Natural killer cell (primary cell): ENCODE measurements around the gene RNU2-63P. TPM values are rescaled to one million over a fixed set of nuclear protein-coding genes. Genes with fewer than 3 reads are reported as not detected.
"Not testable (repeated sequence)": the region's sequence is repeated elsewhere in the genome, so short reads cannot be mapped to it uniquely, and the experiment has no call there.

Experiments used
- ATAC-seq, 3 donors: fragments of 150-1000 bp in 2 of 3; fragments of 200-7000 bp in 1 of 3; cut with Tn5 transposase; 1 replicate in 1 of 3; 2 replicates in 2 of 3; pipeline ENCODE4 v1.10.0; 2021; ENCODE audit warnings: mild to moderate bottlenecking in 2 of 3, moderate library complexity in 2 of 3
- DNase-seq, 2 donors: peaks; one replicate each; pipeline versions ENCODE4 v3.0.0 to v3.0.0-alpha.2; 2013 to 2021; ENCODE audit warnings: mixed read lengths in 1 of 2
- H3K27ac ChIP-seq: one replicate; pipeline ENCODE4 v1.5.1; 2013; ENCODE audit warnings: mild to moderate bottlenecking, low read length
- H3K27me3 ChIP-seq: one replicate; pipeline ENCODE4 v1.6.1; 2013; ENCODE audit warnings: low read length; ENCODE audit not compliant: control insufficient read depth, insufficient read depth
- H3K36me3 ChIP-seq: one replicate; pipeline ENCODE4 v1.6.1; 2013; ENCODE audit warnings: low read length; ENCODE audit not compliant: control insufficient read depth, insufficient read depth
- H3K4me1 ChIP-seq: one replicate; pipeline ENCODE4 v1.6.1; 2013; ENCODE audit warnings: low read length; ENCODE audit not compliant: control insufficient read depth, insufficient read depth
- H3K4me3 ChIP-seq: one replicate; pipeline ENCODE4 v1.5.1; 2013; ENCODE audit warnings: low read length
- H3K9me3 ChIP-seq: one replicate; pipeline ENCODE4 v1.6.1; 2013; ENCODE audit warnings: low read length; ENCODE audit not compliant: control insufficient read depth, insufficient read depth
- H3K27ac Mint-ChIP-seq, 2 donors: one replicate each; pipeline ENCODE4 v1.8.0; 2022; ENCODE audit warnings: mild to moderate bottlenecking in 2 of 2, mixed read lengths in 2 of 2, moderate library complexity in 1 of 2
- H3K27me3 Mint-ChIP-seq, 2 donors: one replicate each; pipeline ENCODE4 v1.8.0; 2022; ENCODE audit warnings: low read depth in 2 of 2, mixed read lengths in 2 of 2
- H3K36me3 Mint-ChIP-seq: one replicate; pipeline ENCODE4 v1.8.0; 2022; ENCODE audit warnings: mixed read lengths
- H3K4me1 Mint-ChIP-seq, 2 donors: one replicate each; pipeline ENCODE4 v1.8.0; 2022; ENCODE audit warnings: mixed read lengths in 2 of 2
- H3K4me3 Mint-ChIP-seq: one replicate; pipeline ENCODE4 v1.8.0; 2022; ENCODE audit warnings: mild to moderate bottlenecking, moderate library complexity, mixed read lengths
- H3K9me3 Mint-ChIP-seq, 2 donors: one replicate each; pipeline ENCODE4 v1.8.0; 2022; ENCODE audit warnings: mixed read lengths in 2 of 2
- WGBS: methylation state at CpG from one replicate; pipeline ENCODE4 v1.1.7; 2013; ENCODE audit warnings: missing lambda C conversion rate; ENCODE audit not compliant: insufficient coverage; 5-methylcytosine and 5-hydroxymethylcytosine counted together
- intact Hi-C: fragments of 100-400 bp; cut with micrococcal nuclease; formaldehyde crosslinking; loops from one replicate; pipeline ENCODE4 v1.14.2; 2022
- total RNA-seq, 4 donors: library from RNA; stranded (reverse); fragments of 120-200 nt in 1 of 4; gene quantifications; one replicate each; pipeline versions ENCODE4 v1.2.3 to v1.2.4, GENCODE V29; 2013 to 2022
- TF ChIP-seq, protein P1 (sequence below): fragments of 200-600 bp; IDR thresholded peaks from one replicate; pipeline ENCODE4 v1.8.0; 2022; ENCODE audit warnings: antibody characterized with exemption

The RNU2-63P gene
- total RNA-seq, 3 donors from 2014 or later (not counting 1 experiment from before 2014, with no cell fraction given): 46.9 to 117 (median 48.3) TPM

DNA sequence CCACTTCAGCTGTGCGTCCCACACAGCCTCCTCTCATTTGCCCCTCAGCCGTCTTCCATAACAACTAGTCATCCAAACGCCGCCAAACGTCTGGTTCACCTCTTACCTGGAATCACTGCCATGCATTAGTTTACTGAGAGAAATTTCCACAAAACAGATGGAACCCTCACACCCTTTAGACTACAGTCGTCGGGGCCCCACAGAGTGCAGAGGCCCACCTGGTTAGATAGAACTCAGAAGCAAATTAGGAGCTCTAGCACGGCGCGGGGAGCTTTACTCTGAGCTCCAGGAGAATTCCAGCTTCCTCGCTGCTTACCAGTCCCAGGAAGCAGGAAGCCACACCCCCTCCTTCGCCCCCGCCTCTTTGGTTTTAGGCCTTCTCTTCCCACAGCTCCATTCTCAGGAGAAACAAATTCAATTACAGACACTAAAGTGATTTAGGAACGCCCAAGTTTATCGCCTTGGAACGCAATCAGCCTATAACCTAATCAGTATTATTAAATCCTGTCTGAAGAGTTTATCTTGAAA, 9.4 kb downstream of the RNU2-63P start:
- Mint-ChIP-seq H3K4me3 (no peak overlapping the region), H3K27ac (no peak overlapping the region), H3K4me1 (no peaks in the 10 kb centered on the region), H3K9me3 (no peaks in the 10 kb centered on the region), H3K36me3 (no peaks in the 10 kb centered on the region), H3K27me3 (peaks cover 0 to 9% of the 10 kb centered on the region in 2 donors)
- intact Hi-C loops: no loop called here
- DNase-seq: no peak
- Histone ChIP-seq H3K36me3 (no peaks in the 10 kb centered on the region), H3K27me3 (no peaks in the 10 kb centered on the region), H3K9me3 (no peaks in the 10 kb centered on the region), H3K4me3 (no peak overlapping the region), H3K27ac (no peak overlapping the region), H3K4me1 (peaks cover 1% of the 10 kb centered on the region)
- 93% methylated on average over 16 of the region's 16 CpGs for WGBS
- TF ChIP-seq, protein P1, sequence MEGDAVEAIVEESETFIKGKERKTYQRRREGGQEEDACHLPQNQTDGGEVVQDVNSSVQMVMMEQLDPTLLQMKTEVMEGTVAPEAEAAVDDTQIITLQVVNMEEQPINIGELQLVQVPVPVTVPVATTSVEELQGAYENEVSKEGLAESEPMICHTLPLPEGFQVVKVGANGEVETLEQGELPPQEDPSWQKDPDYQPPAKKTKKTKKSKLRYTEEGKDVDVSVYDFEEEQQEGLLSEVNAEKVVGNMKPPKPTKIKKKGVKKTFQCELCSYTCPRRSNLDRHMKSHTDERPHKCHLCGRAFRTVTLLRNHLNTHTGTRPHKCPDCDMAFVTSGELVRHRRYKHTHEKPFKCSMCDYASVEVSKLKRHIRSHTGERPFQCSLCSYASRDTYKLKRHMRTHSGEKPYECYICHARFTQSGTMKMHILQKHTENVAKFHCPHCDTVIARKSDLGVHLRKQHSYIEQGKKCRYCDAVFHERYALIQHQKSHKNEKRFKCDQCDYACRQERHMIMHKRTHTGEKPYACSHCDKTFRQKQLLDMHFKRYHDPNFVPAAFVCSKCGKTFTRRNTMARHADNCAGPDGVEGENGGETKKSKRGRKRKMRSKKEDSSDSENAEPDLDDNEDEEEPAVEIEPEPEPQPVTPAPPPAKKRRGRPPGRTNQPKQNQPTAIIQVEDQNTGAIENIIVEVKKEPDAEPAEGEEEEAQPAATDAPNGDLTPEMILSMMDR: no peak
- no peak for ATAC-seq

DNA sequence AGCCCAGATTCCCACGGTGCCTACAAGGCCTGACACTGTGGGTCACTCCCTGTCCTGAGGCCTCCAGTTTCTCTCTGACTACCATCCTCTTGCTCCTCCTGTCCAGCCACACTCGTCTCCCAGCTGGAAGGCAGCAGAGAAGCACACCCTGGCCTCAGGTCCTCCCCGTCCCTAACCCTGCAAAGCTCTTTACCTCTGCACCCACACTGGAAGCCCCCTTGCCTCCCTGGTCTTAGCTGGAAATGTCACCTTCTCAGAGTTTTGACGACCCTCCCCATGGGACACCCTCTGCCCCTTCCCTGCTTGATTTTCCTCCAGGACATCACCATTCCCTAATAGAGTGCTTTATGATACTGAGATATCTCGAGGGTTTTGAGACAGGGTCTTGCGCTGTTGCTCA, 10.6 kb downstream of the RNU2-63P start:
- no peak overlapping the region for H3K4me3 ChIP-seq
- Mint-ChIP-seq H3K4me3 (no peak overlapping the region), H3K36me3 (no peaks in the 10 kb centered on the region), H3K4me1 (no peaks in the 10 kb centered on the region), H3K27ac (no peak overlapping the region), H3K27me3 (peaks cover 0 to 9% of the 10 kb centered on the region in 2 donors), H3K9me3 (no peaks in the 10 kb centered on the region)
- 89% methylated on average over 6 of the region's 6 CpGs for whole genome bisulfite sequencing
- H3K9me3 ChIP-seq: no peaks in the 10 kb centered on the region
- ATAC-seq (no peak), DNase-seq (no peak)
- H3K4me1 ChIP-seq: peaks cover 7% of the 10 kb centered on the region
- intact Hi-C loops: no loop called here
- H3K27ac ChIP-seq: no peak overlapping the region
- H3K36me3 ChIP-seq: no peaks in the 10 kb centered on the region
- H3K27me3 ChIP-seq: no peaks in the 10 kb centered on the region
- TF ChIP-seq, protein P1: no peak

DNA sequence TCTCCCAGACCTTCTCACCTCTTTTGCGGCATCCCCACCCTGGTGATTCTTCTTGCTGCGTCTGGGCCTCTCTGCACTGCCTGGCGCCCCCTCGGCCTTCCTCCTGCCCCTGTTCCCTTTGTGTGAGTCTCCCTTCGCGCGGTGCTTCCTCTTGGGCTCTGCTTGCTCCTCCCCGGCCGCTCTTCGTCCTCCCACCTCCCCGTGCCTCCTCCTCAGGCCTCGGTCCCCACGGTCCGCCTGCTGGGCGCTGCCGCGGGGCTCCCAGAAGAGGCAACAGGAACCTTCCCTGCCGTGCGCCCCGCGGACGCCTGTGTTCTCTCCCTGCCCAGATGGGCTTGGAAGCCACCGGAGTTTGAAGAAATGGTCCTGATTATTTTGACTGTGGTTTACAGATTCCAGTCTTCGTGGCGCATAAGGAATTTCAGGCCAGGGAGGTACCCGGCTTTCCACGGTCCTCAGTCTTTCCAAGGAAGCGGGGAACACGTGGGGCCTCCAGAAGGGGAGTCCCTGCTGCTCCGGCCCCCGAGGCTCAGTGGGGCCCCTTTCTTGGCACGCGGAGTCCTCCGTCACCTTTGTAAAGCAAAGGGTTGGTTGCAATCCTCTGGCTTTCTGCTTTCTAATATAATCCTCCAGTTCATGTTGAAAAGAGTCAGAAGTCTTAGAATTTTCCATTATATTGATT, 13.1 kb downstream of the RNU2-63P start:
- H3K27me3 ChIP-seq: no peaks in the 10 kb centered on the region
- no peak overlapping the region for H3K27ac ChIP-seq
- Mint-ChIP-seq H3K4me1 (no peaks in the 10 kb centered on the region), H3K9me3 (no peaks in the 10 kb centered on the region), H3K27me3 (peaks cover 0 to 9% of the 10 kb centered on the region in 2 donors), H3K36me3 (no peaks in the 10 kb centered on the region), H3K27ac (no peak overlapping the region), H3K4me3 (no peak overlapping the region)
- H3K4me1 ChIP-seq: peaks cover 7% of the 10 kb centered on the region
- H3K36me3 ChIP-seq: no peaks in the 10 kb centered on the region
- 58% methylated on average over 34 of the region's 34 CpGs for WGBS
- no peaks in the 10 kb centered on the region for H3K9me3 ChIP-seq
- no peak for ATAC-seq
- no peak for DNase-seq
- TF ChIP-seq, protein P1: no peak
- H3K4me3 ChIP-seq: no peak overlapping the region
- intact Hi-C loops: no loop called here

DNA sequence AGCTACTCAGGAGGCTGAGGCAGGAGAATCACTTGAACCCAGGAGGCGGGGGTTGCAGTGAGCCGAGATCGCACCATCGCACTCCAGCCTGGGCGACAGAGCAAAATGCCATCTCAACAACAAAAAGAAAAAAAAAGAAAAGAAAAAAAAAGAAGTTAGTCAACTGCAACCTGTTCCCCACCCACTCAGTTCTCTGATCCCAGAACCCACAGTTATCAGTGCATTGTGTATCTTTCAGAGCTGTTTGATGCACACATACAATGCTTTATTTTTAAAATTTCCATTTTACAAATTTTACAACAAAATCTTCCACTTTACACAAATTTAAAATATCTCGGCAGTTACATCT, 14.0 kb downstream of the RNU2-63P start:
- H3K4me1 Mint-ChIP-seq: no peaks in the 10 kb centered on the region
- no peaks in the 10 kb centered on the region for H3K9me3 Mint-ChIP-seq
- WGBS: 84% methylated on average over 5 of the region's 6 CpGs
- H3K27me3 Mint-ChIP-seq: peaks cover 0 to 9% of the 10 kb centered on the region in 2 donors
- ATAC-seq (no peak), DNase-seq (no peak)
- no peaks in the 10 kb centered on the region for H3K9me3 ChIP-seq
- H3K36me3 Mint-ChIP-seq: no peaks in the 10 kb centered on the region
- TF ChIP-seq, protein P1: no peak
- no peak overlapping the region for H3K4me3 ChIP-seq
- no peak overlapping the region for H3K4me3 Mint-ChIP-seq
- H3K4me1 ChIP-seq: peaks cover 7% of the 10 kb centered on the region
- intact Hi-C loops: no loop called here
- H3K27ac ChIP-seq: no peak overlapping the region
- no peak overlapping the region for H3K27ac Mint-ChIP-seq
- H3K36me3 ChIP-seq: no peaks in the 10 kb centered on the region
- no peaks in the 10 kb centered on the region for H3K27me3 ChIP-seq

DNA sequence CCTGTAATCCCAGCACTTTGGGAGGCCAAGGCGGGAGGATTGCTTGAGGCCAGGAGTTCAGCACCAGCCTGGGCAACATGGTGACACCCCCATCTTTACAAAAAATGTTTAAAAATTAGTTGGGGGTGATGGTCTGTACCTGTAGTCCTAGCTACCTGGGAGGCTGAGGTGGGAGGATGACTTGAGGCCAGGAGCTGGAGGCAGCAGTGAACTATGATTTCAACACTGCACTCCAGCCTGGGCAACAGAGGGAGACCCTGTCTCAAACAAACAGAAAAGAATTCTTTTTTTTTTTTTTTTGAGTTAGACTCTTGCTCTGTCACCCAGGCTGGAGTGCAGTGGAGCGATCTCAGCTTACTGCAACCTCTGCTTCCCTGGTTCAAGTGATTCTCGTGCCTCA, 15.9 kb downstream of the RNU2-63P start:
- H3K27me3 Mint-ChIP-seq, H3K27ac Mint-ChIP-seq, intact Hi-C loops, H3K4me1 Mint-ChIP-seq, H3K4me1 ChIP-seq, H3K27me3 ChIP-seq, DNase-seq, H3K4me3 Mint-ChIP-seq, H3K9me3 ChIP-seq, H3K4me3 ChIP-seq, ATAC-seq, H3K36me3 Mint-ChIP-seq, H3K27ac ChIP-seq, H3K9me3 Mint-ChIP-seq, H3K36me3 ChIP-seq: not testable (repeated sequence)
- 76% methylated on average over 3 of the region's 3 CpGs for WGBS
